ENCODE results near the gene TIGAR.

Gene TIGAR

GRCh38 chr12:4388032-4388431, 67.0 kb downstream of the TIGAR start:
- H3K79me2 ChIP-seq (ENCODE audit: insufficient read depth, low read length) = no peaks in the 10 kb centered on the region
- no peak overlapping the region for H3K27ac ChIP-seq (ENCODE audit: low read length)
- H3K36me3 ChIP-seq (ENCODE audit: insufficient read depth, low read length) = no peaks in the 10 kb centered on the region
- no peaks in the 10 kb centered on the region for H3K9me3 ChIP-seq (ENCODE audit: insufficient read depth, low read length, severe bottlenecking)
- H3K27me3 ChIP-seq (ENCODE audit: insufficient read depth, low read length, poor library complexity) = peaks cover 5% of the 10 kb centered on the region
- H3K4me3 ChIP-seq (ENCODE audit: low read depth in 1 of 2, low read length in 2 of 2) = no peak overlapping the region
- H2AFZ ChIP-seq (ENCODE audit: low read depth, low read length) = no peak overlapping the region
- no peak for ATAC-seq (ENCODE audit: insufficient read depth, low read depth)
- H4K20me1 ChIP-seq (ENCODE audit: insufficient read depth, low read length) = no peaks in the 10 kb centered on the region
- H3K9ac ChIP-seq (ENCODE audit: low read depth, low read length) = no peak overlapping the region
- TF ChIP-seq CTCF (IDR thresholded peaks at IDR 0.05; ENCODE audit: borderline replicate concordance, extremely low read depth, low read length, poor library complexity, severe bottlenecking) = no peak
- no peak for TF ChIP-seq EZH2 (IDR thresholded peaks at IDR 0.05; ENCODE audit: borderline replicate concordance, low read depth, low read length, severe bottlenecking)
- H3K4me1 ChIP-seq (ENCODE audit: insufficient read depth, low read length) = no peaks in the 10 kb centered on the region
- no peak for DNase-seq
- no peak overlapping the region for H3K4me2 ChIP-seq (ENCODE audit: insufficient read depth, low read length)

GRCh38 chr12:4388662-4389061, 67.6 kb downstream of the TIGAR start:
- Histone ChIP-seq H3K27me3 (ENCODE audit: insufficient read depth, low read length, poor library complexity) (peaks cover 5% of the 10 kb centered on the region), H3K36me3 (ENCODE audit: insufficient read depth, low read length) (no peaks in the 10 kb centered on the region), H4K20me1 (ENCODE audit: insufficient read depth, low read length) (no peaks in the 10 kb centered on the region), H3K4me3 (ENCODE audit: low read depth in 1 of 2, low read length in 2 of 2) (no peak overlapping the region), H3K9ac (ENCODE audit: low read depth, low read length) (no peak overlapping the region), H3K4me2 (ENCODE audit: insufficient read depth, low read length) (no peak overlapping the region), H3K4me1 (ENCODE audit: insufficient read depth, low read length) (no peaks in the 10 kb centered on the region), H3K27ac (ENCODE audit: low read length) (no peak overlapping the region), H3K9me3 (ENCODE audit: insufficient read depth, low read length, severe bottlenecking) (no peaks in the 10 kb centered on the region), H3K79me2 (ENCODE audit: insufficient read depth, low read length) (no peaks in the 10 kb centered on the region), H2AFZ (ENCODE audit: low read depth, low read length) (no peak overlapping the region)
- DNase-seq (no peak), ATAC-seq (ENCODE audit: insufficient read depth, low read depth) (no peak)
- TF ChIP-seq EZH2 (IDR thresholded peaks at IDR 0.05; ENCODE audit: borderline replicate concordance, low read depth, low read length, severe bottlenecking) = no peak
- TF ChIP-seq CTCF (IDR thresholded peaks at IDR 0.05; ENCODE audit: borderline replicate concordance, extremely low read depth, low read length, poor library complexity, severe bottlenecking) = no peak

GRCh38 chr12:4392223-4392742, 71.3 kb downstream of the TIGAR start:
- no peak for ATAC-seq (ENCODE audit: insufficient read depth, low read depth)
- H3K9ac ChIP-seq (ENCODE audit: low read depth, low read length) = no peak overlapping the region
- no peak for DNase-seq
- peaks cover 8% of the 10 kb centered on the region for H3K27me3 ChIP-seq (ENCODE audit: insufficient read depth, low read length, poor library complexity)
- H3K79me2 ChIP-seq (ENCODE audit: insufficient read depth, low read length) = no peaks in the 10 kb centered on the region
- no peak overlapping the region for H3K27ac ChIP-seq (ENCODE audit: low read length)
- no peaks in the 10 kb centered on the region for H3K4me1 ChIP-seq (ENCODE audit: insufficient read depth, low read length)
- TF ChIP-seq EZH2 (IDR thresholded peaks at IDR 0.05; ENCODE audit: borderline replicate concordance, low read depth, low read length, severe bottlenecking) (no peak), CTCF (IDR thresholded peaks at IDR 0.05; ENCODE audit: borderline replicate concordance, extremely low read depth, low read length, poor library complexity, severe bottlenecking) (no peak)
- H3K9me3 ChIP-seq (ENCODE audit: insufficient read depth, low read length, severe bottlenecking) = no peaks in the 10 kb centered on the region
- no peak overlapping the region for H3K4me2 ChIP-seq (ENCODE audit: insufficient read depth, low read length)
- no peaks in the 10 kb centered on the region for H4K20me1 ChIP-seq (ENCODE audit: insufficient read depth, low read length)
- no peak overlapping the region for H3K4me3 ChIP-seq (ENCODE audit: low read depth in 1 of 2, low read length in 2 of 2)
- no peak overlapping the region for H2AFZ ChIP-seq (ENCODE audit: low read depth, low read length)
- H3K36me3 ChIP-seq (ENCODE audit: insufficient read depth, low read length) = no peaks in the 10 kb centered on the region

GRCh38 chr12:4393211-4393610, 72.2 kb downstream of the TIGAR start:
- no peaks in the 10 kb centered on the region for H3K36me3 ChIP-seq (ENCODE audit: insufficient read depth, low read length)
- H3K27me3 ChIP-seq (ENCODE audit: insufficient read depth, low read length, poor library complexity) = peaks cover 8% of the 10 kb centered on the region
- no peaks in the 10 kb centered on the region for H3K4me1 ChIP-seq (ENCODE audit: insufficient read depth, low read length)
- H3K9me3 ChIP-seq (ENCODE audit: insufficient read depth, low read length, severe bottlenecking) = no peaks in the 10 kb centered on the region
- no peak for DNase-seq
- H3K27ac ChIP-seq (ENCODE audit: low read length) = no peak overlapping the region
- no peak for ATAC-seq (ENCODE audit: insufficient read depth, low read depth)
- H3K79me2 ChIP-seq (ENCODE audit: insufficient read depth, low read length) = no peaks in the 10 kb centered on the region
- H3K9ac ChIP-seq (ENCODE audit: low read depth, low read length) = no peak overlapping the region
- no peak overlapping the region for H3K4me2 ChIP-seq (ENCODE audit: insufficient read depth, low read length)
- no peaks in the 10 kb centered on the region for H4K20me1 ChIP-seq (ENCODE audit: insufficient read depth, low read length)
- no peak overlapping the region for H3K4me3 ChIP-seq (ENCODE audit: low read depth in 1 of 2, low read length in 2 of 2)
- TF ChIP-seq CTCF (IDR thresholded peaks at IDR 0.05; ENCODE audit: borderline replicate concordance, extremely low read depth, low read length, poor library complexity, severe bottlenecking) (no peak), EZH2 (IDR thresholded peaks at IDR 0.05; ENCODE audit: borderline replicate concordance, low read depth, low read length, severe bottlenecking) (no peak)
- no peak overlapping the region for H2AFZ ChIP-seq (ENCODE audit: low read depth, low read length)
